Measurements from ENCODE around the gene ENG.
"Not testable (repeated sequence)": the region's sequence is repeated elsewhere in the genome, so short reads cannot be mapped to it uniquely, and the experiment has no call there.

The ENG gene

DNA sequence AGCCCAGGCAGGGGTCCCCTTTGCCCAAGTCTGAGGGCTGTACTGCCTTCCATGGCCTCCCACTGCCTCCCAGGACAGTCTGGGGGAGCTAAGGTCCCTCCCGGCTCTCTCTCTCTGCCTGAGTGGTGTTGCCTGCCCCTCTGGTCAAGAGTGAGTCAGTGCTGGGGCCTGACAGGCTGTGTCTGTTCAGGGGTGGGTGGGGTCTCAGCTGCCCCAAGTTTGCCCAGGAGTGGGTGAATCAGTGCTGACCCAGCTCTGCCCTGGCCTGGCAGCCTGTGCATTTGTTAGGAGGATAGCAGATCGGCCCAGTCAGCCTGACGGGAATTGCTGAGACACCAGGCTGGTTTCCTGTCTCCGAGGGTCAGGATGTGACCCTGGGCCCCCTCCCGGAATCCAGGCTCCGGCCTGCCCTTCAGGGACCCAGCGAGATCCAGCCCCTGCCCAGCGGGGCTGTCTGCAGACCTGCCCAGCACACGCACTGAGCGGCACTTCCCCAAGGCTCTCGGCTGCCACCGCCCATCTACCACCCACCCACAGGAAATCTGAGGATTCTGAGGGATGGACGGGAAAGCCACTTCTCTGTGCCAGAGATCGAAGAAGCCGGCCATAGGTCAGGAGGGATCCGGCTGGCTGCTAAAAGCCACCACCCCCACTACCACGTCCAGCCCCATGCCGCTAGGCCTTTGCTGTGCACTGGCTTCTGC is 15.9 kb downstream of the ENG start:
- no peak for DNase-seq (ENCODE audit: low read depth in 1 of 2, low spot score in 1 of 2)
- in situ Hi-C loops (cut with HindIII; ENCODE audit: low pct_unique_long_range_greater_than_20kb, low sequenced_read_pairs), result no loop called here
- TF ChIP-seq JUND (IDR thresholded peaks at IDR 0.05; ENCODE audit: low read depth), result no peak

DNA sequence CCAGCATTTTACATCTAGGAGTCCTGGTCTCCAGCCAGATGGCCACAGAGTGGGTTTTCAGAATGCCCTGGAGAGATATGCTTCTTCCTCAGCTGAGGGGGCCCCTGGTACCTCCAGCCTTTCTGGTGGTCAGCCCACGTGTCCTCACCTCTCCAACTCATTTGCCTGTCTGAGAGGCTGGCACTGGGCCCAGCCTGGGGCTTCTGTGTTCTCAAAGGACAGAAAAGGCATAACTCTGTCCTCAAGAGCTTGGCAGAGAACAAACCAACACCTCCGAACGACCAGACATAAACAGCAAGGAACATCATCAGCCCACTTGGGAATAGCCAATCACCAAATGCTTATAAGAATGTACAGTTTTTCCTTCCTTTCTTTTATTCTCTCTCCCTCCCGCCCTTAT is 17.1 kb downstream of the ENG start:
- TF ChIP-seq JUND (IDR thresholded peaks at IDR 0.05; ENCODE audit: low read depth), result no peak
- in situ Hi-C loops (cut with HindIII; ENCODE audit: low pct_unique_long_range_greater_than_20kb, low sequenced_read_pairs), result no loop called here
- no peak for DNase-seq (ENCODE audit: low read depth in 1 of 2, low spot score in 1 of 2)

DNA sequence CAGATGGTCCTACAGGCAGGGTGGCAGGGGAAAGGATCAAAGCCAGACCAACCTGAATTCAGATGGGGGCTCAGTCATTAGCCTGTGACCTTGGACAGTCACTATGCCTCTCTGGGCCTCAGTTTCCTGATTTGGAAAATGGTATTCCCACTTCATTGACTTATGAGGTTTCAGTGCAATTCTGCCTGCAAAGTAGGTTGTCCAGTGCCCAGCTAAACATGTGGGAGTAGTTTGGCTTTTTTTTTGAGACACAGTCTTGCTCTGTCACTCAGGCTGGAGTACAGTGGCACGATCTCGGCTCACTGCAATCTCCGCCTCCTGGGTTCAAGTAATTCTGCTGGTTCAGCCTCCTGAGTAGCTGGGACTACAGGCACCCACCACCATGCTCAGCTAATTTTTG is 17.9 kb downstream of the ENG start:
- not testable (repeated sequence) for DNase-seq (ENCODE audit: low read depth in 1 of 2, low spot score in 1 of 2)

DNA sequence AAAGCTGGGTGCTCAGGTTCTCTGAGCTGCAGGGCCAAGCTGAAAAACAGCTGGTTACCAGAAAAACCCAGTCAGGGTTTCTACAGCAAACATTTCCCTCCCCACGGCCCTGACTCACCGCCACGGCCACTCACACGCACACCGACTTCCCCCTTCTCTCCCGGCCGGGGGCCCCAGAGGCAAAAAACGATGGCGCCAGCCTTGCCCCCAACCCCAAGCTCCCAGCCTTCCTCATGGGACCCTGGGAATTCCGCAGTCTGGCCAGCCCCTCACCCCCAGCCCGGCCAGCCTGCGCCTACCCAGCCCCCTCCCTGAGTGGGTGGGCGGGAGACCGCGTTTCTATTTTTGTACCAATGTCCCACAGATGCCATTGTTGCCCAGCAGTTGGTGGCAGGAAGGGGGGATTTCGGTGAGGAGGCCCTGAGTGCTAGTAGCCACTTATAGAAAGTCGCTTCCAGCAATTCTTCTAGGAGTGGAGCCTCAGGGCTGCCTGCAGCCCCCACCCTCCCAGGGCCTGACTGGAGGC is 18.4 kb downstream of the ENG start:
- DNase-seq (ENCODE audit: low read depth in 1 of 2, low spot score in 1 of 2), result no peak
- in situ Hi-C loops (cut with HindIII; ENCODE audit: low pct_unique_long_range_greater_than_20kb, low sequenced_read_pairs), result no loop called here
- TF ChIP-seq JUND (IDR thresholded peaks at IDR 0.05; ENCODE audit: low read depth), result no peak

More for the DNA sequence above, 17.9 kb downstream of the ENG start:
- in situ Hi-C loops (cut with HindIII; ENCODE audit: low pct_unique_long_range_greater_than_20kb, low sequenced_read_pairs), result not testable (repeated sequence)

DNA sequence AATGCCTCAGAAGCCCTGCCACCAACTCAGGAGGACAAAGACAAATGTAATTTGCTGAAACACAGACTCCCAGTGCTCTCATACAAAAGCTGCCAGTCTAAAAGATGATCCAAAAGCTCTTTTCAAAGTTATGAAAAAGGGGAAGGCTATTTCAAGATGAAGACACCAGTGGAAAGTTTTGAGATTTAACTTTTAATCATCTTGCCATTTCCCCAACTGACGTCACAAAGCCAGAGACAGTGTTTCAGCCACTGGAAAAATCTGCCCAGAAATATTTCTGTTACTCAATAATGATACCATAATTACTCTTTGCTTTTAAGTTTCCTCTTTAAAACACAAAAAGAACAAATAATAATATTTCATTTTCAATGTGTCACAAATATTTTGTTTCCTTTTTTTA is 20.9 kb downstream of the ENG start:
- in situ Hi-C loops (cut with HindIII; ENCODE audit: low pct_unique_long_range_greater_than_20kb, low sequenced_read_pairs), result no loop called here
- no peak for DNase-seq (ENCODE audit: low read depth in 1 of 2, low spot score in 1 of 2)
- TF ChIP-seq JUND (IDR thresholded peaks at IDR 0.05; ENCODE audit: low read depth), result no peak

DNA sequence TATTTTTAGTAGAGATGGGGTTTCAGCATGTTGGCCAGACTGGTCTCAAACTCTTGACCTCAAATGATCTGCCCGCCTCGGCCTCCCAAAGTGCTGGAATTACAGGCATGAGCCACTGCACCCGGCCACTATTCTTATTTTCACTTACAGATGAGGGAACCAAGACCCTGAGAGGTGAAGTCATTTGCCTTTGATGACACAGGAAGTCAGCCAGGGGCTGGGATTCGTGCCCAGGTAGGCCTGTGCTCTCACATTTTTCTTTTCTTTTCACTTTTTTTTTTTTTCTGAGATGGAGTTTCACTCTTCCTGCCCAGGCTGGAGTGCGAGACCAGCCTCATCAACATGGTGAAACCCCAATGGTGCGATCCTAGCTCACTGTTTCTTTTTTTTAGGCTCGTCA is 22.2 kb downstream of the ENG start:
- no peak for DNase-seq (ENCODE audit: low read depth in 1 of 2, low spot score in 1 of 2)
- in situ Hi-C loops (cut with HindIII; ENCODE audit: low pct_unique_long_range_greater_than_20kb, low sequenced_read_pairs), result no loop called here
- TF ChIP-seq JUND (IDR thresholded peaks at IDR 0.05; ENCODE audit: low read depth), result no peak

DNA sequence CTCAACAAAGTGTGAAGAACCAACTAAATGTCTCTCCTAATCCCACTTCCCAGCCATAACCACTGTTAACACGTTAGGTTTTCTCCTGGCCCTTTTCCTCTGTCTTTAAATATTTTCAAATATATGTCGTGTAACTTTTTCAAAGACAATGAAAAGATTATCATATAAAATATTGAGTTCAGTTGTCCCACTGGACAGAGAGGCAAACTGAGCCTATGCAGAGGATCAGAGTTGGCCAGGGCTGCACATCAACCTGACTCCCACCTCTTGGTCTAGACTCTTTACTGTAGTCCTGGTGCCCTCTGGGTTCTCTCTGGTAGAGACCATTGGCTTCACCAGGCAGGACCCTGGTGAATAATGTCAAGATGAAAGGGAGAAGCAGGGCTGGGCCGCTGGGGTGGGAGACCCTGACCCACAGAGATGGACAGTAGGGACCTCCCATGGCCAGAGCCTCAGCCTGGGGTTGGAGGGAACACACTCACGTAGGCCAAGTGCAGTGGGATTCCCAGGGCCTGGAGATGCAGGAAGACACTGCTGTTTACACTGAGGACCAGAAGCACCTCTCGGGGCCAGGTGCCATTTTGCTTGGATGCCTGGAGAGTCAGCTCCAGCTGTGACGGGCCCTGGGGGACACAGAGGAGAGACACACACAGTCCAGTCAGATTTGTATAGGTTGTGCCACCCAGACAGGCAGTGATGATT is 25.1 kb downstream of the ENG start:
- in situ Hi-C loops (cut with HindIII; ENCODE audit: low pct_unique_long_range_greater_than_20kb, low sequenced_read_pairs), result no loop called here
- no peak for TF ChIP-seq JUND (IDR thresholded peaks at IDR 0.05; ENCODE audit: low read depth)

DNA sequence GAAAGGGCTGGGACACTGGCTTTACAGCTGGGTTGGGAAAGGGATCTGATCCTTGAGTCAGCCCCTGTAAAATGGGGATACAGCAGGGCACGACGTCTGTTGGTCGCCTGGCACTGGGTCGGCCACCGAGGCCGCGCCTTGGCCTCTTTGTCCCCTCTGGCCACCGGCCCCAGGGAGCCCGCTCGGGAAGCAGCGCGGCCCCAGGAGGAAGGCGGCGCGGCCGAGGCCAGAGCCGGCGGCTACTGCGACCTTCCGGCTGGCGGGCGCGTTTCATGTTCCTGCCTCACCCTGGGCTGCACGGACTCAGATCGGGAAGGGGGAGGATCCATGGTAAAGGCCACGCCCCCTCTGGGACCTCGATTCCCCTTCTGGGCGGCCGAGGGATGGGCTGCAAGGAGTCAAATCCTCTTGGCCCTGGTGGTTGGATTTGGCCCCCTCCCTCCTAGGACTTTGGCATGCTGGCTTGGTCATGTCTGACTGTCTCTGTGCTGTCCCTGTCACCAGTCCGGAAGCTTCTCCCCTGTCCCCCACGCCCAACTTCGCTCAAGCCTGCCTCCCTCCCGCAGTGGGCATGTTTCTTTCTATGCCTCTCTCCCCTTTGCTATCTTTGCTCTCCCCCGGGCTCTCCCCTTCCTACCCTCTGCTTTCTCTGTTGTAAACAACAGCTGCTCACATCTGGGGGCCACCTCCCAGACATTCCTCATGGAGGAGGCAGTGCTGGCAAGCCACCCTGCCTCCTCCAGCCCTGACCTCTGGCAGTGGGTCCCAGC is 26.0 kb downstream of the ENG start:
- DNase-seq (ENCODE audit: low read depth in 1 of 2, low spot score in 1 of 2), result no peak
- in situ Hi-C loops (cut with HindIII; ENCODE audit: low pct_unique_long_range_greater_than_20kb, low sequenced_read_pairs), result no loop called here
- TF ChIP-seq JUND (IDR thresholded peaks at IDR 0.05; ENCODE audit: low read depth), result no peak

More for the DNA sequence above, 25.1 kb downstream of the ENG start:
- DNase-seq (ENCODE audit: low read depth in 1 of 2, low spot score in 1 of 2), result no peak

DNA sequence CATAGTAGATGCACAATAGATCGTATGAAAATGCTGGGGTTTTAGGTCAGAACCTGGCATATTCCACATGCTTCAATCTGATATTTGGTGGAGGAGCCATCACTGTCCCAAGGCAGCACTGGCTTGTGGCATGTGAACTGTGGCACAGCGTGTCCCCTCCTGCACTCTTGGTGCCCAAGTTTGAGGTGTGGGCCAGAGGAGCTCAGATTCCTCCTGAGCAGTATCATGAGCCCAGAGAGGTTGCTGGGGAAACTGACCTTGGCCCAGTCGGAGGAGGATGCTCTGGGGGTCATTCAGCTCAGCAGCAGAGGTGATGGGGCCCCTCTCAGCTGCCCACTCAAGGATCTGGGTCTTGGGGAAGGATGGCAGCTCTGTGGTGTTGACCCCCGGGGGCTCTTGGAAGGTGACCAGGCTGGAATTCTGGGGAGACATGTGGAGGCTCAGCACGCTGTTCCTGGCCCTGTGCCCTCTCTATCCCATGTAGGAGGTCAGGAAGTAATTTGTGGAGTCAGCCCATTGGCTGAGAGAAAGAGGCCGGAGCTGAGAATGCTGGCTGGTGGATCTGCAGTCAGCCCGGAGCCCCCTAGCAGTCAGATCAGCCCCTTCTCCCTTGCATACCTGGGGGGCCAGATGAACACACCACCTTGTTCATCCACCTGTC is 28.1 kb downstream of the ENG start:
- in situ Hi-C loops (cut with HindIII; ENCODE audit: low pct_unique_long_range_greater_than_20kb, low sequenced_read_pairs), result no loop called here
- no peak for TF ChIP-seq JUND (IDR thresholded peaks at IDR 0.05; ENCODE audit: low read depth)
- DNase-seq (ENCODE audit: low read depth in 1 of 2, low spot score in 1 of 2), result no peak

DNA sequence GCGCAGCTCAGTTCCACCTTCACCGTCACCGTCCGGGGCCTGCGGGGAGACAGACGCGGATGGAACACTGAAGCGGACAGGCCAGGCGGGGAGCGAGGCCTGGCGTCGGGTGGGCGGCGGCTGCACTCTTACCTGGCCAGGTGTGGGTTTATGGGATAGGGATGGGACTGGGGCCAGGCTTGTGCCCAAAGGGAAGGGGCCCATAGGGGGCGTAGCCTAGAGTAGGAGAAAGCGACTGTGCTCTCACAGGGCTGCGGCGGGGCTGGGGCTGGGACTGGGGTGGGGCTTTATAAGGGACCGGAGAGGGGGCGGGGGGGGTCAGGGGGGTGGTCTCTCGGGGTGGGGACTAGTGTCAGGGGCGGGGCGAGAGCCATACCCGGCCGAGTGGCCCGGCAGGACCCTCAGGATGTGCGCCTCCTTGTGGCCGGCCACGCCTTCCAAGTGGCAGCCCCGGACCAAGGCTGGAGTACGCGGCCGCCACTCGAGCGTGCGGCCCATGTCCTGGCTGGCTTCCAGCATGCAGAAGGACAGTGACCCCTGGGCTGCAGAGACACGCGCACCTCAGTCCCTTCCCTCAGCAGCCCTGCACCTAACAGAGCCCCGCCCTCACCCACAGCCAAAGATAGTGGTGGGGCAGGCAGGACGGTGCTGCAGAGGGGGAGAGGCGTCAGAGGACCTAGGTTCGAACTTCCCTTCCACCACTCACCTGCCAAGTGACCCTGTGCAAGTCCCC is 29.0 kb downstream of the ENG start:
- TF ChIP-seq JUND (IDR thresholded peaks at IDR 0.05; ENCODE audit: low read depth), result no peak
- in situ Hi-C loops (cut with HindIII; ENCODE audit: low pct_unique_long_range_greater_than_20kb, low sequenced_read_pairs), result no loop called here
- DNase-seq (ENCODE audit: low read depth in 1 of 2, low spot score in 1 of 2), result no peak

DNA sequence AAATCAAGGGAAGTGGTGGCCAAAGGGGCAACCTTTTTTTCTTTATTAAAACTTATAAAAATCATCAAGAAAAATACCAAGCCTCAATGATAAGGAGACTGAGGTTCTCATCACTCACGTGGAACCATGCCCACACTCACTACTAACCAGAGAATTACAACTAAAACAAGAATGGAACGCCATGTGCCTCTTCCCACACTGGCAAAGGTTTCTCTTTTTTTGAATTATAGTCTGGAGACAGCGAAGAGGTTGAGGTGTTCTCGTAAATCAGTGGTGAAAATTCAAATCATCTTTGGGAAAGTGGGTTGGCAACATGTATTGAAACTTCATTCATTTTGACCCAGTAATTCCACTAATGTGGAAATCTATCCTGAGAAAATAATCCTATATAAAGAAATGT is 32.4 kb downstream of the ENG start:
- in situ Hi-C loops (cut with HindIII; ENCODE audit: low pct_unique_long_range_greater_than_20kb, low sequenced_read_pairs), result no loop called here
- DNase-seq (ENCODE audit: low read depth in 1 of 2, low spot score in 1 of 2), result no peak
- no peak for TF ChIP-seq JUND (IDR thresholded peaks at IDR 0.05; ENCODE audit: low read depth)

DNA sequence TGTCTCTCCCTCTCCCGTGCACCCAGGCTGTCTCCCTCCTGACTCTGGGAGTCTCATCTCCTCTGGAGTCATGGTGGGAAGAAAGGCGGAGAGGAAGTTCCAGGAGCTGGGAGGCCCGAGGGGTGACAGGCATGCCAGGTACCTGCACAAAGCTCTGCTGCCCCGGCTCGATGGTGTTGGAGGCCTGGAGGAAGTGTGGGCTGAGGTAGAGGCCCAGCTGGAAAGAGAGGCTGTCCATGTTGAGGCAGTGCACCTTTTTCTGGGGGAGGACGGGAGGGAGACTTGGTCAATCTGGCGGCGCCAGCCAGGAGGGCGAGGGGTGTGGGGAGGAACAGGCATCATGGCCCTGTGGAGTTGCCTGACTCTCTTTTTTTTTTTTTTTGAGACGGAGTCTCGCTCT is 35.9 kb downstream of the ENG start:
- in situ Hi-C loops (cut with HindIII; ENCODE audit: low pct_unique_long_range_greater_than_20kb, low sequenced_read_pairs), result no loop called here
- DNase-seq (ENCODE audit: low read depth in 1 of 2, low spot score in 1 of 2), result no peak
- no peak for TF ChIP-seq JUND (IDR thresholded peaks at IDR 0.05; ENCODE audit: low read depth)
